GM18517 (cell line): ENCODE measurements around the gene JAG1.

Experiments used
- ATAC-seq: cut with Tn5 transposase; IDR thresholded peaks from one replicate; pipeline ENCODE4 v1.9.1; 2021; ENCODE audit warnings: mild to moderate bottlenecking, moderate library complexity; ENCODE audit not compliant: unreplicated experiment

Gene JAG1

GRCh38 chr20:10639737-10640556 lies 33.9 kb downstream of the JAG1 start:
- no peak for ATAC-seq

DNA sequence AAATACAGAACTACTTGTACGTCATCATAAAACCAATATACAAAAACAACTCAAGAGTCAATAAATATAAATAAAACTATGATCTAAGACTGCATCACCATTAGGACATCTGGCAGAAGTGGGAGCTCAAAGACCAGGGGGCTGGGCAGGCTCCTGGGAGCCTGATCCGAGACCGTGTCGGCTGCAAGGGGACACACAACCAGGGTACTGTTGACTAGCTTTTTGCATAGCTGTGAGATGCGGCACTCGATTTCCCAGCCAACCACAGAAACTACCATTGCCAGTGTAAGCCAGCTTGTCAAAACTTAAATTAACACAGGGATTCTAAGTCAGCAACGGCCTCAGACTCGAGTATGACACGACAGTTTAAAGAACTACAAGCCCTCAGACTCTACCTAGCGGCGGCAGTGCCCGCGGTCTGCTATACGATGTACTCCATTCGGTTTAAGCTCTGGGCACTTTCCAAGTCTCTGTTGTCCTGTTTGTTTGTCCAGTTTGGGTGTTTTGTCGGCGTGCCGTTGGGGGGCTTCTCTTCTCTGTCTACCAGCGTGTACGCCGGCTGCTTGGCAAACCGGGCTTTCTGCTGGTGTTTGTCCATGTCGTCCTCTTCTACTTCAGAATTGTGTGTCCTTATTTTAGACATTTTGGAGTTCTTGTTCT lies 34.6 kb downstream of the JAG1 start:
- no peak for ATAC-seq

- ATAC-seq = no peak
These were observed 36.2 kb downstream of the JAG1 start for GRCh38 chr20:10637563-10637962.

DNA sequence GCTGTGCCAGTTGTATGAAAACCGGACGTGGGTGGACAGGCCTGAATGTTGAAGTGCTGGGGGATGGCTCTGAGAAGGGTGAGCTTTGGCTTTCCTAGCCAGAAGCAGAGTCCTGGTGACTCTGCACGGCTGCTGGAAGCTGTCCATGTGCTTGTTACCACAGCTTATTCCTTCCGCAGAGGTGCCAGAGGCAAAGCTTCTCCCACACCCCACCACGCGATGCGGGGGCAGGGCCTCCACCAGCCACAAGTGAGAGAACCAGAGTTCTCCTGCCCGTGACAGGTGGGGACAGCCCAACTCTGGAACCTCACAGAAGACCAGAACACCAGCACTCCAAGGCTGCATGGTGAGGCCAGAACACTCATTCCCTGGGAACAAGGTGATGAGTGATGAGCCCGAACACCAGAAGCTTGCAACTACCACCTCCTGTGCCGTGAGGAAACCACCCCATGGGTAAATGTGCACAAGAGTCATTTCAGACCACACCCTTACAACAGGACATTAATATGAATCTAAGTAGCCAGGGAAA lies 36.7 kb downstream of the JAG1 start:
- no peak for ATAC-seq

DNA sequence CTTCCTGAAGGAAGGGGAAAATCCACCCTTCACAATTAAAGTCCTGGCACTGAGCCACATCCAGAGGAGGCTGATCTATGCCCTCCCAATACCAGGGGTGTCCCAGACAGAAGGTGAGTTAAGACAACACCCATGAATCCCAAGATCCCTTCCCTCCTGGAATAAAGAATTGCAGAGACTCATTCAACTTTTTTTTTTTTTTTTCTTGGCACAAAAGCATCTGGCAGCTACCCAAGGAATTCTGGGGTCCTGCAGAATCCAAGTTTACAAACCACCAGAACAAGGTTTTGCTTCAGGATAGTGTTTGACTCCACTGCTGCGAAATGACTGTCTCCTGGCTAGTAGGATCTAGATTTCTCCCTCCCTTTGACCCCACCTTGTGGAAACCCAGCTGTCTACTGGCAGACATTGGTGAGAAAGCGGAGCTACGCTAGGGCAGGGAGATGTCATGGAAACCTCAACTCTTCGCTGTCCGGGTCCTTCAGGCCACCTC lies 37.4 kb downstream of the JAG1 start:
- no peak for ATAC-seq

DNA sequence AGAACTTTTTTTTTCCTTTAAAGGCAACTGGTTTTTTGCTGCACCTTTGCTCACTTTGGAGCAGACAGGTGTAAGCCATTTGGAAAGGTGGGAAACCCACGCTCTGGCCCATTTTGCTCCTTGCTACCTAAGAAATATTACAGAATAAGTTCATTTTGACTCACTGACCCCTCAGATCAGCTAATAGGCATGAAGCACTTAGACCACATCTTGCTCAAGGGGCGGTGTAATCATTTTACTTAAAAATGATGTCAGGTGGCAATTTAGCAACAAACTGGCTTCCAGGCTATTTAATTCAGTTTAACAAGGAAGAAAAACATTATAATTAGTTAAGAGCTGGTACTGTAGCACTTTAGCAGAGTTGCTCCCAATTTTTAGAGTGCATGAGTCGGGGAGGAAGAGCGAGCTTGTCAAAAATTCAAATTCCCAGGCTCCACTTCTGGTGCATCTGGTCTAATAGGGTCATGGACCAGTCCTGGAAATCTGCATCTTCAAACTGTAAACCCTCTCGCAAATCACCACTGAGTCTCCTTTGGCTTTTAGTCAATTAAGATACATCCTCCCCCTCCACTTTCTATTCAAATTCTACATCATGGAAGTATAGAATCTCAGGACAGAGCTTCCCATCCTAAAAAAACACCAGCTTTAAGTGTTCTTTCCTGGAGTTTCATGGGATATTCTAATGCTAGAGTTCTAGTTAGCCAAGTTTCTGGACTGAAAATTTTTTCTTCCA lies 38.2 kb downstream of the JAG1 start:
- ATAC-seq = no peak

DNA sequence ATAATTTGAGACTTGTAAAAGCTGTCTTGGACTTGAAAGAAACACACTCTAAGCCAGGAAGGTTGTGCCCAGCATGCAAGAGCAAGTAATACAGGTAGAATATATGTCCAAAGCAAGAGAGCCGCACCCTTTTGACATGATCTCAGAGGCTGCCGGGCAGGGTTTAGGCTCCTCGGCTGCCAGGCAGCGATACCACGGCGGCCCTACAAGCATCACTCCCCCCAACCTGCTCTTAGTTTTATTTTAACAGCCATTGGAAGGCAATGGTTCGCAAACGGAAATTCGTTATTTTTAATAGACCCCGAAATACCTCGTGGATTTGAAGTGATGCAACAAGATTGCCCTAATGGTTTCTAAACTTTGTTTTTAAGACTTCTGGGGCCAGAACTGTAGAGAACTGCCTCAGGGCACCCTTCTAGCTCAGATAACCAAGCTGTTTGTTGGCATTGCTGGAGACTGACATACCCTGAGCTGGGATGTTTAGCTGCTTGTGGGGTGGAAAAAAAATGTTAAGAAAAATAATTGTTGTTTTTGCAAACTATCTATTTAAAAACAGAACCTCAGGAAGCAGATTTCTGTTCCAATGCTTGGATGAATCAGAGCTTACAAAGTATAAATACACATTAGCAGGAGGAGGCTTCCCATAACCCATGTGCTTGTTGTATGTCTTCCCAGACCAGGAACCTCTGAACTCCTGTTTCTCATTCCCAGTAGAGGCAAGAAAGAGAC lies 39.0 kb downstream of the JAG1 start:
- no peak for ATAC-seq

GRCh38 chr20:10634211-10634610 lies 39.6 kb downstream of the JAG1 start:
- no peak for ATAC-seq

- no peak for ATAC-seq
These were observed 40.1 kb downstream of the JAG1 start for GRCh38 chr20:10633718-10634117.

GRCh38 chr20:10632721-10633509 lies 40.9 kb downstream of the JAG1 start:
- ATAC-seq = no peak

DNA sequence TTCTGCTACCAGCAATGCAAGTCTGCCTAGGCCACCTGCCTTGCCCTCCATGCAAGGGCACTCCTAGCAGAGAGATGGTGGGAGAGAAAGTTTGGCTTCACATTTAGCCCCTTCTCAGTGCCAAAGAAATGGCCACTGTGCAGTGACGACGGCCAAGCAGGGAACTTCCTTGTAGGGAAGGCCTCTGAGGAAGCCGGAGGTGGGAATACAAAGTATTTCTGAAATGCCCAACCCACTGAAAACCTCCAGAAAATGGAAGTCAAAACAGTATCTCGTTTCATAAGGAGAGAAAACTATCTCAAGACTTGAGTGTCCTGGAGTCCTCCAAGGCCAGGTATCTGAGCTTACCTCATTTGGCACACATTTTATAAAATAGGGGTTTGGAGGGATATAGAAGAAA lies 42.7 kb downstream of the JAG1 start:
- no peak for ATAC-seq

GRCh38 chr20:10629946-10630650 lies 43.7 kb downstream of the JAG1 start:
- no peak for ATAC-seq

DNA sequence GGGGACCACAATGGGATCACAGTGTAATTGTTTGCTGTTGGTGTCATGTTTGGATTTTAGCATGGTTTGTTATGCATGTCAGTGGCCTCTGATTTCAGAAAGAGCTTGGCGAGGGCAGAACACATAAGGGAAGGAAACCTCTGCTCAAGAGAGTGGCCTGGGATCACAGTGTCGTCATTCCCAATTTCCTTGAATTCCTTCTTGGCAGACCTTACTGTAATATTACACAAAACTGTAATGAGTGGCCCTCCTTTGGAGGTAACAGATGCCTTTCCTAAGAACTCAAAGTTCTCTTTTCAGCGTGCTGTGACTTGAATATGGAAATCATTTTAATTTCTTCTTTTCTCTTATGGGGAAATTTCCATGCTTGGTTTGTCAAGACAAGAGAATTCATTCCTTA lies 46.9 kb downstream of the JAG1 start:
- ATAC-seq = no peak

DNA sequence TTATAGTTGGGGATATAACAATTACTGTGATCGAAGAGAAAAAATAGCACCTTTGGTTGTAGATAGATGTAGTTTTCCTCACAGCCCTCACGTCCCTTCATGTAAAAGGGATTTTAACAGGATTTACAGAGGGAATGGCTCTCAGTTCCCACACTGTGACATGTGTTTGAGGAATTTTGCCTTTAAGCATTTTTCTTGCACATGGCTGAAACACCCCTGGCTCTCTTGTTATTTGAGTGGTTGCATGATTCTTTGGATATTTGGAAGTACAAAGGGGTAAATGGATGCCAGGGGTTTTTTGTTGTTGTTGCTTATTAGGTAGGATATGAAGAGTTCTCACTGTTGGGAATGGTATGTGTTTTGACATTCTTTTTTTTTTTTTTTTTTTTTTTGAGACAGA lies 48.2 kb downstream of the JAG1 start:
- no peak for ATAC-seq

GRCh38 chr20:10622657-10623418 lies 51.0 kb downstream of the JAG1 start:
- ATAC-seq = no peak

DNA sequence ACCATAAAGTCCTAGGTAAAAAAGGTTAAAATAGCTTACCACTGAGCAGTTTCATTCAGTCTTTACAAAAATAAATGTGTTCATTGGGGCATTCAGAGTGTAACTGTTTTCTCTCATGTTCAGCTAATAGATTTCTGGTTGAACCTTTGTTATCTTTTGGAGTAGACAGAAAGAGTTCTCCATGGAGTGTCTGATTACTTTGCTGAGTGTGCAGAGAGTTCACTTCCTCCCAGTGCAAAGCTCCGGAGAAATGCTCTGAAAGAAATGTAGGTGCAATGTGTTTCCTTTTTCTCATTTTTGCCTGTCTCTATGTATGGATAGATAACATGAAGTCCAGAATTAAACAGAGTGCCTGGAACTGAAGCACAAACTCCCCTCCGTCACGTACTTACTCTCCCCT lies 52.6 kb downstream of the JAG1 start:
- ATAC-seq = no peak

DNA sequence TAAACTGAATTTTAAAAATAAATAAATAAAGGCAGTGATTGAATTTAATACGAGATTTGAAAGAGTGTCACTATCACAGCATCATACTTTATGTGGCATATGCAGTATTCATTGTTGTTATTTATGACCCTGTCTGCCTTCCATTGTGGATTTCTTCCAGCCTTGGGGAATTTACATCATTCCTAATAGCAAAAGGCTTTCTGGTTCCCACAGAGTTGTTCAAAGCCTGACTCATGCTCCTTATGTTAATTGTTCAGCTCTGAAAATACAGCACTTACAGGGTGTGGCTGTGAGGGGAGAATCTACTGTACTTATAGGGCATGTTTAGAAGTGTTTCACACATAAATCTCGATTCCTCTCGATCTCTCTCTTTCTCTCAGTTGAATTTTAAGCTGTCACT lies 54.4 kb downstream of the JAG1 start:
- no peak for ATAC-seq

DNA sequence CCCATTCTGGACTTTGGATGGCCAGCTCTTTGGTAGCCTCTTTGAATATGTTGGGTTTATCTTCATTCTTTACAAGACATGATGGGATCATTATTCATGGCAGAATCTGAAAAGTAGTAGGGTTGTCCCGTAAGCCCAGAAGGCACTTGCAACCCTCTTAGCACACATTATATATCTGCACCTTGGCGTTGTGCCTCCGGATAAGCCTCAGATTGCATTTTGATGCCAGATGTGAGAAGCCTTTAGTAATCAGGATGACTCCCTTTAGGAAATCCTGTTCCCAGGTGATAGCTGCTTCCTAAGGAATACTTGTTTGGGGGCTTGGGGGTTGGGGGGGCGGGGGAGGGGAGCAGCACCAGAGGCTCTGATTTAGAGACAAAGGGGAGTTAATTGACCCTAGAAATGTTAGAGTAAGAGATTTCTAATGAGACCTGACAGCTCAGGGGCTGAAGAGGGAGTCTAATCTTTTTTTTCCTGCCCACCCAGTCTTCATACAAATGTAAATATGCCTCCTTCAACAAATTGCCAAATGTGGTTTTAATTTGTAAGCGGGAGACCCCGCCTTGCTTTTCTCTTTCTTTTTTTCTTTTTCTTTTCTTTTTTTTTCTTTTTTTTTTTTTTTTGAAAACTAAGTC lies 55.1 kb downstream of the JAG1 start:
- no peak for ATAC-seq
